T-cell (primary cell): ENCODE results near the gene RASA2. TPM values are rescaled to one million over a fixed set of nuclear protein-coding genes. Genes with fewer than 3 reads are reported as not detected.

ENCODE experiments used
- ATAC-seq, 4 experiments: fragments of 200-7000 bp in 3 of 4; fragments of 150-1000 bp in 1 of 4; cut with Tn5 transposase; replicated peaks in 1 of 4; 1 replicate in 3 of 4; 2 replicates in 1 of 4; pipeline ENCODE4 v1.10.0; 2021; ENCODE audit warnings: moderate library complexity in 3 of 4, mild to moderate bottlenecking in 2 of 4, moderate number of reproducible peaks in 1 of 4
- CTCF ChIA-PET, 2 donors: fragments of 300-600 bp; sonication (Branson Sonifier 250); formaldehyde crosslinking; loops; one replicate each; lab custom pipeline; 2022; ENCODE audit warnings: antibody characterized with exemption in 2 of 2; lab: Charles Lee
- POLR2A ChIA-PET, 2 donors: fragments of 300-600 bp; sonication (Branson Sonifier 250); formaldehyde crosslinking; loops; one replicate each; lab custom pipeline; 2022; ENCODE audit warnings: antibody characterized with exemption in 2 of 2; lab: Charles Lee
- DNase-seq, 35 experiments: peaks; one replicate each; pipeline versions ENCODE4 v3.0.0 to v3.0.0-alpha.2; 2013 to 2023
- H3K27ac ChIP-seq: one replicate; pipeline ENCODE4 v1.5.1; 2013; ENCODE audit warnings: low read length
- H3K27me3 ChIP-seq, 2 experiments: replicated peaks in 1 of 2; 1 replicate in 1 of 2; 2 replicates in 1 of 2; pipeline versions ENCODE4 v1.6.1 to v1.7.0; 2013; ENCODE audit warnings: low read length in 1 of 2, mixed read lengths in 1 of 2; ENCODE audit not compliant: control insufficient read depth in 2 of 2, insufficient read depth in 2 of 2; ENCODE audit errors: extremely low read depth in 1 of 2
- H3K36me3 ChIP-seq, 2 donors: 1 replicate in 1 of 2; 2 replicates in 1 of 2; pipeline versions ENCODE4 v1.6.1 to v1.7.0; 2013; ENCODE audit warnings: low read length in 1 of 2; ENCODE audit not compliant: control insufficient read depth in 2 of 2, insufficient read depth in 1 of 2; ENCODE audit errors: extremely low read depth in 1 of 2
- H3K4me1 ChIP-seq, 2 experiments: 1 replicate in 1 of 2; 2 replicates in 1 of 2; pipeline versions ENCODE4 v1.6.1 to v1.7.0; 2013; ENCODE audit warnings: low read length in 2 of 2, mixed read lengths in 1 of 2; ENCODE audit not compliant: insufficient read depth in 2 of 2, control insufficient read depth in 1 of 2; ENCODE audit errors: extremely low read depth in 1 of 2
- H3K4me3 ChIP-seq, 2 donors: 1 replicate in 1 of 2; 2 replicates in 1 of 2; pipeline versions ENCODE4 v1.5.1 to v1.7.0; 2013; ENCODE audit warnings: mild to moderate bottlenecking in 2 of 2, low read length in 1 of 2, moderate library complexity in 1 of 2; ENCODE audit not compliant: control insufficient read depth in 1 of 2; ENCODE audit errors: extremely low read depth in 1 of 2
- H3K9me3 ChIP-seq: 2 replicates; pipeline ENCODE4 v1.7.0; 2013
- H3K27ac Mint-ChIP-seq, 2 donors: one replicate each; pipeline ENCODE4 v1.8.0; 2020 to 2021; ENCODE audit warnings: mild to moderate bottlenecking in 2 of 2, mixed read lengths in 2 of 2
- H3K27me3 Mint-ChIP-seq, 2 donors: one replicate each; pipeline ENCODE4 v1.8.0; 2021 to 2022; ENCODE audit warnings: mixed read lengths in 2 of 2
- H3K36me3 Mint-ChIP-seq: one replicate; pipeline ENCODE4 v1.8.0; 2021; ENCODE audit warnings: mixed read lengths
- H3K4me1 Mint-ChIP-seq, 3 donors: one replicate each; pipeline ENCODE4 v1.8.0; 2020 to 2022; ENCODE audit warnings: mixed read lengths in 3 of 3, mild to moderate bottlenecking in 1 of 3
- H3K4me3 Mint-ChIP-seq, 3 donors: one replicate each; pipeline ENCODE4 v1.8.0; 2020 to 2022; ENCODE audit warnings: mild to moderate bottlenecking in 3 of 3, mixed read lengths in 3 of 3, moderate library complexity in 3 of 3
- H3K9me3 Mint-ChIP-seq, 3 donors: one replicate each; pipeline ENCODE4 v1.8.0; 2020 to 2022; ENCODE audit warnings: mixed read lengths in 3 of 3
- WGBS: methylation state at CpG from one replicate; pipeline ENCODE4 v1.1.5; 2013; ENCODE audit warnings: missing lambda C conversion rate; ENCODE audit not compliant: insufficient coverage; 5-methylcytosine and 5-hydroxymethylcytosine counted together
- total RNA-seq, 35 experiments: library from RNA in 6 of 35; stranded (reverse) in 6 of 35; fragments of 120-200 nt in 1 of 35; gene quantifications; one replicate each; pipeline versions ENCODE4 v1.2.1 to v1.2.4 and lab custom pipeline; 2013 to 2026

Gene RASA2
- total RNA-seq, 5 donors from 2014 or later (not counting 1 experiment from before 2014, with no cell fraction given) = 52.7 to 80.0 (median 62.6) TPM

GRCh38 chr3:141525814-141526213, 39.0 kb downstream of the RASA2 start:
- Histone ChIP-seq H3K4me3 (no peak overlapping the region), H3K36me3 (peaks cover 4 to 28% of the 10 kb centered on the region in 2 donors), H3K27ac (peak overlapping the region; percentile 36), H3K4me1 (peaks cover 31 to 60% of the 10 kb centered on the region in 2 experiments), H3K27me3 (no peaks in the 10 kb centered on the region), H3K9me3 (no peaks in the 10 kb centered on the region)
- H3K27ac Mint-ChIP-seq = peak overlapping the region; percentile 84 to 94
- no peaks in the 10 kb centered on the region for H3K27me3 Mint-ChIP-seq
- peaks cover 86 to 87% (median 86%) of the 10 kb centered on the region in 3 donors for H3K4me1 Mint-ChIP-seq
- ATAC-seq = no peak
- H3K4me3 Mint-ChIP-seq = peak overlapping the region in 1 of 3 donors; percentile 40
- POLR2A ChIA-PET = interaction anchor here (0.6 to 3.1 kb wide), 4 partner anchors 11 to 28 kb away, joined by 3 to 18 read pairs (median 3); no protein-coding TSS in a partner anchor
- CTCF ChIA-PET = interaction anchor here in 1 of 2 donors (0.6 to 1.6 kb wide), 3 partner anchors 15 to 35 kb away, joined by 3 to 8 read pairs (median 3); no protein-coding TSS in a partner anchor
- no peak for DNase-seq
- peaks cover 30% of the 10 kb centered on the region for H3K36me3 Mint-ChIP-seq
- no CpG with 5 or more reads among the region's 2 CpGs for WGBS
- H3K9me3 Mint-ChIP-seq = no peaks in the 10 kb centered on the region

GRCh38 chr3:141526709-141527108, 39.9 kb downstream of the RASA2 start:
- Mint-ChIP-seq H3K9me3 (no peaks in the 10 kb centered on the region), H3K27me3 (no peaks in the 10 kb centered on the region), H3K4me1 (peaks cover 85 to 87% (median 85%) of the 10 kb centered on the region in 3 donors), H3K36me3 (peaks cover 26% of the 10 kb centered on the region), H3K27ac (peak overlapping the region; percentile 84 to 94), H3K4me3 (peak overlapping the region in 1 of 3 donors; percentile 40)
- peaks cover 31 to 62% of the 10 kb centered on the region in 2 experiments for H3K4me1 ChIP-seq
- H3K36me3 ChIP-seq = peaks cover 2 to 25% of the 10 kb centered on the region in 2 donors
- no peaks in the 10 kb centered on the region for H3K9me3 ChIP-seq
- no peak overlapping the region for H3K4me3 ChIP-seq
- H3K27me3 ChIP-seq = no peaks in the 10 kb centered on the region
- no peak for DNase-seq
- ChIA-PET CTCF (interaction anchor here in 1 of 2 donors (0.6 kb wide), 1 partner anchor 53 kb away, joined by 5 read pairs; no protein-coding TSS in a partner anchor), POLR2A (interaction anchor here in 1 of 2 donors (0.7 kb wide), 1 partner anchor 26 kb away, joined by 4 read pairs; no protein-coding TSS in a partner anchor)
- ATAC-seq = peak in 2 of 4 experiments; percentile 24 to 28
- peak overlapping the region; percentile 36 for H3K27ac ChIP-seq

- H3K4me3 Mint-ChIP-seq = no peak overlapping the region
- H3K9me3 Mint-ChIP-seq = no peaks in the 10 kb centered on the region
- DNase-seq = no peak
- peaks cover 86 to 91% (median 86%) of the 10 kb centered on the region in 3 donors for H3K4me1 Mint-ChIP-seq
- Histone ChIP-seq H3K4me1 (peaks cover 20 to 73% of the 10 kb centered on the region in 2 experiments), H3K4me3 (no peak overlapping the region), H3K27me3 (no peaks in the 10 kb centered on the region), H3K9me3 (no peaks in the 10 kb centered on the region), H3K36me3 (peaks cover 0 to 18% of the 10 kb centered on the region in 2 donors), H3K27ac (peak overlapping the region; percentile 81)
- H3K36me3 Mint-ChIP-seq = peaks cover 27% of the 10 kb centered on the region
- no peak for ATAC-seq
- no CpG with 5 or more reads among the region's 1 CpG for WGBS
- ChIA-PET POLR2A (no interaction called here), CTCF (no interaction called here)
- H3K27me3 Mint-ChIP-seq = no peaks in the 10 kb centered on the region
- peak overlapping the region; percentile 93 to 94 for H3K27ac Mint-ChIP-seq
These were observed 42.0 kb downstream of the RASA2 start for GRCh38 chr3:141528800-141529199.

- H3K4me3 ChIP-seq = no peak overlapping the region
- ATAC-seq = no peak
- DNase-seq = no peak
- peak overlapping the region; percentile 25 to 63 (median 39) for H3K4me3 Mint-ChIP-seq
- peaks cover 26% of the 10 kb centered on the region for H3K36me3 Mint-ChIP-seq
- no peaks in the 10 kb centered on the region for H3K27me3 Mint-ChIP-seq
- peak overlapping the region; percentile 81 for H3K27ac ChIP-seq
- H3K4me1 Mint-ChIP-seq = peaks cover 85 to 90% (median 85%) of the 10 kb centered on the region in 3 donors
- ChIA-PET POLR2A (no interaction called here), CTCF (no interaction called here)
- H3K4me1 ChIP-seq = peaks cover 17 to 69% of the 10 kb centered on the region in 2 experiments
- H3K9me3 ChIP-seq = no peaks in the 10 kb centered on the region
- no peaks in the 10 kb centered on the region for H3K9me3 Mint-ChIP-seq
- H3K27ac Mint-ChIP-seq = peak overlapping the region; percentile 94 to 95
- H3K36me3 ChIP-seq = peaks cover 0 to 13% of the 10 kb centered on the region in 2 donors
- no peaks in the 10 kb centered on the region for H3K27me3 ChIP-seq
These were observed 42.4 kb downstream of the RASA2 start for GRCh38 chr3:141529256-141529655.

- Histone ChIP-seq H3K27ac (peak overlapping the region; percentile 81), H3K9me3 (no peaks in the 10 kb centered on the region), H3K4me1 (peaks cover 14 to 63% of the 10 kb centered on the region in 2 experiments), H3K4me3 (no peak overlapping the region), H3K27me3 (no peaks in the 10 kb centered on the region), H3K36me3 (peaks cover 0 to 13% of the 10 kb centered on the region in 2 donors)
- H3K4me1 Mint-ChIP-seq = peaks cover 79 to 84% (median 79%) of the 10 kb centered on the region in 3 donors
- H3K4me3 Mint-ChIP-seq = peak overlapping the region; percentile 63 to 67 (median 63)
- peak overlapping the region; percentile 94 to 95 for H3K27ac Mint-ChIP-seq
- H3K27me3 Mint-ChIP-seq = no peaks in the 10 kb centered on the region
- ChIA-PET POLR2A (interaction anchor here in 1 of 2 donors (0.6 to 1.0 kb wide), 2 partner anchors 8 to 31 kb away, joined by 3 to 11 read pairs; no protein-coding TSS in a partner anchor), CTCF (no interaction called here)
- ATAC-seq = peak; percentile 78 to 89 (median 88)
- H3K36me3 Mint-ChIP-seq = peaks cover 23% of the 10 kb centered on the region
- DNase-seq = peak in 27 of 35 experiments; percentile 8 to 57 (median 22)
- no peaks in the 10 kb centered on the region for H3K9me3 Mint-ChIP-seq
- WGBS = no CpG with 5 or more reads among the region's 1 CpG
These were observed 43.0 kb downstream of the RASA2 start for GRCh38 chr3:141529717-141530414.

- Histone ChIP-seq H3K4me1 (peaks cover 11 to 58% of the 10 kb centered on the region in 2 experiments), H3K27me3 (no peaks in the 10 kb centered on the region), H3K4me3 (no peak overlapping the region), H3K36me3 (peaks cover under 1 to 18% of the 10 kb centered on the region in 2 donors), H3K27ac (peak overlapping the region; percentile 81), H3K9me3 (no peaks in the 10 kb centered on the region)
- Mint-ChIP-seq H3K36me3 (peaks cover 23% of the 10 kb centered on the region), H3K27ac (peak overlapping the region; percentile 94 to 95), H3K9me3 (peaks cover 0 to 3% (median 2%) of the 10 kb centered on the region in 3 donors), H3K4me3 (peak overlapping the region; percentile 63 to 67 (median 63)), H3K27me3 (no peaks in the 10 kb centered on the region), H3K4me1 (peaks cover 75 to 82% (median 75%) of the 10 kb centered on the region in 3 donors)
- WGBS = no CpG with 5 or more reads among the region's 1 CpG
- DNase-seq (no peak), ATAC-seq (peak in 2 of 4 experiments; percentile 18 to 20)
- ChIA-PET CTCF (interaction anchor here in 1 of 2 donors (0.8 kb wide), 1 partner anchor 77 kb away, joined by 4 read pairs; no protein-coding TSS in a partner anchor), POLR2A (interaction anchor here in 1 of 2 donors (0.6 to 1.0 kb wide), 2 partner anchors 9 to 32 kb away, joined by 3 to 11 read pairs; no protein-coding TSS in a partner anchor)
These were observed 43.6 kb downstream of the RASA2 start for GRCh38 chr3:141530415-141530768.
